ENCODE results near the gene SAMD13.

Gene SAMD13

DNA sequence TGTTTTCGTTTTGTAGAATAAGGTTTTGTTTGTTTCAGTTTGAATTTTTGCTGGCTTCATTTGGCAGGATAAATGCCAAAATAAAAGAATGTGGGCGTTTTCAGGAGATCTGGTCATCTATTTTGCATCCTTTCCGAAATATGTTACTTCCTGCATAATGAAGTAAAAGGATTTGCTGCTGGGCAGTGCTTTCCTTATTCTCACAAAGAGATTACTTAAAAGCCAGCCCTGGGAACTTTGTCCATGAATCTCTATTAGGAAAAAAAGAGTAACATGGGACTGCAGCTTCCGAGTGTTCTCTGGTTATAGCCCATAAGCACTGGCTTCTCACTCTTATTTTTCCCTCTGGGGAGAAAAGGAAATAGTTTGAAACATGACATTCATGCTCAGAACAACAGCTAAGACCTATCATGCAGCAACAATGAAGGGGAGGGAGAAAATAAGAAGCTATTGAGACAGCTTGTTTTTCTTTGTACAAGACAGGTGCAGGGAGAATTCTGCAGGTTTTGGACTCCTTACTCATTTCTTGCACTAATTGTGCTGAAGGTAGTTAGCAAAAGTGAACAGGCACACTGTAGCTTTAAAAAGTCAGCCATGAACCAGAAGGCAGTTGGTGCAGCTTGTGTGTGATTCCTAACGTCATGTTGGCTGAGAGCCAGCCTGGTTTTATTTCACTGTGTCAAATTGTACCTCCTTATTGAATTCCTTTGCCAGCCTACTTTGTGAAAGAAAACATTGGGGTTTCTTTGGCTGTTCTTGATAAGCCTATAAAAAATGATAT lies at the start of gene SAMD13:
TSS of gene SAMD13 (plus strand) at position 705 of the 781 bp plus-strand sequence. CDS start 1,527 bp downstream, outside the sequence.
- no peaks in the 10 kb centered on the region for H3K4me1 ChIP-seq

GRCh38 chr1:84253036-84253435 lies 48.5 kb upstream of the SAMD13 start:
- H3K27ac ChIP-seq: no peak overlapping the region

More for the DNA sequence above, at the start of gene SAMD13:
- Histone ChIP-seq H3K79me2 (no peaks in the 10 kb centered on the region), H3K9me3 (ENCODE audit: control insufficient read depth, low read length) (no peaks in the 10 kb centered on the region), H2AFZ (peak within 1 kb of the TSS; percentile 80), H3K27ac (no peak within 1 kb of the TSS), H3K27me3 (ENCODE audit: control insufficient read depth, insufficient read depth, low read length) (no peaks in the 10 kb centered on the region), H3K36me3 (ENCODE audit: control insufficient read depth, insufficient read depth, low read length) (no peaks in the 10 kb centered on the region), H3K9ac (no peak within 1 kb of the TSS), H3K4me3 (ENCODE audit: low read depth, low read length) (peak within 1 kb of the TSS; percentile 51), H3K4me2 (ENCODE audit: low read length) (peak within 1 kb of the TSS; percentile 79)
- TF ChIP-seq CTCF (IDR thresholded peaks at IDR 0.05): no peak

DNA sequence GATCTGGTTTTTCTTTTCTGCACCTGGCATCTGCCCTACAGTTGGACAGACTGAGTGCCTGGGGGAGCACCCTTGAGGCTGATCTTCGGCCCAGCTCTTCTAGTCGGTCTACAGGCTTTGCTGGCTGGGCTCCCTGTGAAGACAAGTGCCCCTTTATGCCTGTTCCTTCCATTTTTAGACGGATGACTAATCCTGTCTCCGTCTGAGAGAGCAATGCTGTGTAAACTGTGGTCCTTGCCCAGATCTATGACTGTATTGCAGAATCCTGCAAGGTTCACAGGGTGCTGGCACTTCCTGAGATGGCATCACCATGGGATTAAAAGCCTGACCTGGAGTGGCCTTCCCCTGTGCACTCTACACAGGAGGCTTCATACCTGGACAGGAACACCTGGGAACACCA lies 47.6 kb upstream of the SAMD13 start:
- no peak for TF ChIP-seq CTCF (IDR thresholded peaks at IDR 0.05)
- Histone ChIP-seq H3K9me3 (ENCODE audit: control insufficient read depth, low read length) (no peaks in the 10 kb centered on the region), H2AFZ (no peak overlapping the region), H3K4me2 (ENCODE audit: low read length) (no peak overlapping the region), H3K36me3 (ENCODE audit: control insufficient read depth, insufficient read depth, low read length) (no peaks in the 10 kb centered on the region), H3K27me3 (ENCODE audit: control insufficient read depth, insufficient read depth, low read length) (no peaks in the 10 kb centered on the region), H3K4me3 (ENCODE audit: low read depth, low read length) (no peak overlapping the region), H3K4me1 (no peaks in the 10 kb centered on the region), H3K27ac (no peak overlapping the region), H3K79me2 (no peaks in the 10 kb centered on the region), H3K9ac (no peak overlapping the region)

More at GRCh38 chr1:84253036-84253435, 48.5 kb upstream of the SAMD13 start:
- no peak overlapping the region for H3K4me2 ChIP-seq (ENCODE audit: low read length)
- no peaks in the 10 kb centered on the region for H3K27me3 ChIP-seq (ENCODE audit: control insufficient read depth, insufficient read depth, low read length)
- H3K79me2 ChIP-seq: no peaks in the 10 kb centered on the region
- no peak overlapping the region for H2AFZ ChIP-seq
- H3K4me1 ChIP-seq: no peaks in the 10 kb centered on the region
- no peaks in the 10 kb centered on the region for H3K36me3 ChIP-seq (ENCODE audit: control insufficient read depth, insufficient read depth, low read length)
- H3K4me3 ChIP-seq (ENCODE audit: low read depth, low read length): no peak overlapping the region
- TF ChIP-seq CTCF (IDR thresholded peaks at IDR 0.05): no peak
- H3K9ac ChIP-seq: no peak overlapping the region
- no peaks in the 10 kb centered on the region for H3K9me3 ChIP-seq (ENCODE audit: control insufficient read depth, low read length)

DNA sequence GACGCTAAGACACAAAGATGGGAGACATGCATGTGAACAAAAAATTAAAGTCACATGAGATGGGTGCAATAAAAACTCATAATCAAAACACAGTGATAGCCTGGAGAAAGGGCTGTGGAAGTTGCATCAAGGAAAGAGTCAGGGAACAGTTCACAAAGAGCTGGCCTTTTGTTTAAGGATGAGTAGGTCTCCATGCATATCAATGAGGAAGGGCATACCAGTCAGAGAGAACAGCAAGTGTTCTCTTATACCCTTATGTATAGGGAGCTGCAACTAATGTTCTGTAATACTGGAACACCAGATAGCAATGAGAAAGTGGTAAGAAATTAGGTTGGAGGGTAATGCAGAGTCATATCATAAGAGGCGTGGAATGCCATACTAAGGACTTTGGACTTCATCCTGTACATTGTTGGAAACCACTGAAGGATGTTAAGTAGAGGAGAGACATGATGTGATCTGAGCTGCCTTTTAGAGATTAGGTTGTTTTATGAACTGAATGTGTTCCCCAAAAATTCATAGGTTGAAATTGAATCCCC lies 46.7 kb upstream of the SAMD13 start:
- H3K79me2 ChIP-seq: no peaks in the 10 kb centered on the region
- H2AFZ ChIP-seq: no peak overlapping the region
- no peaks in the 10 kb centered on the region for H3K9me3 ChIP-seq (ENCODE audit: control insufficient read depth, low read length)
- no peaks in the 10 kb centered on the region for H3K27me3 ChIP-seq (ENCODE audit: control insufficient read depth, insufficient read depth, low read length)
- H3K4me1 ChIP-seq: no peaks in the 10 kb centered on the region
- no peak overlapping the region for H3K27ac ChIP-seq
- no peak for TF ChIP-seq CTCF (IDR thresholded peaks at IDR 0.05)
- no peaks in the 10 kb centered on the region for H3K36me3 ChIP-seq (ENCODE audit: control insufficient read depth, insufficient read depth, low read length)
- H3K4me3 ChIP-seq (ENCODE audit: low read depth, low read length): no peak overlapping the region
- no peak overlapping the region for H3K4me2 ChIP-seq (ENCODE audit: low read length)
- no peak overlapping the region for H3K9ac ChIP-seq

Data from parathyroid adenoma (tissue), 2 donors.